K562 (cell line): ENCODE measurements around the gene PREB. TPM values are rescaled to one million over a fixed set of nuclear protein-coding genes. Genes with fewer than 3 reads are reported as not detected.

Experiments
- C11orf30 ChIP-seq: fragments of 450-650 bp; IDR thresholded peaks from 2 replicates; pipeline ENCODE4 v1.6.1; 2016; ENCODE audit warnings: low read depth, mild to moderate bottlenecking
- DDX20 ChIP-seq: fragments of 450-650 bp; IDR thresholded peaks from 2 replicates; pipeline ENCODE4 v1.6.1; 2016; ENCODE audit warnings: missing genetic modification characterization, low read depth, mild to moderate bottlenecking, missing compliant biosample characterization, moderate library complexity
- GABPB2 ChIP-seq: fragments of 250-450 bp; sonication (Bioruptor Pico); conservative IDR thresholded peaks from 2 replicates; pipeline ENCODE4 v1.5.1; 2021; ENCODE audit warnings: mild to moderate bottlenecking
- HNRNPUL1 ChIP-seq: fragments of 200-400 bp; formaldehyde crosslinking; IDR thresholded peaks from 2 replicates; pipeline ENCODE4 v1.6.1; 2017; ENCODE audit warnings: low read length
- L3MBTL2 ChIP-seq: fragments of 450-650 bp; IDR thresholded peaks from 2 replicates; pipeline ENCODE4 v1.6.1; 2016; ENCODE audit warnings: mild to moderate bottlenecking, moderate library complexity
- MIER1 ChIP-seq: fragments of 450-650 bp; IDR thresholded peaks from 2 replicates; pipeline ENCODE4 v1.6.1; 2016; ENCODE audit warnings: antibody characterized with exemption, mild to moderate bottlenecking, low read depth
- MXI1 ChIP-seq: IDR thresholded peaks from 2 replicates; pipeline ENCODE4 v1.6.1; 2011; ENCODE audit warnings: low read depth, mild to moderate bottlenecking, improper control_type of control experiment, low read length
- SMAD2 ChIP-seq: fragments of 150-350 bp; IDR thresholded peaks from 2 replicates; pipeline ENCODE4 v1.6.1; 2014; ENCODE audit warnings: low read depth, mild to moderate bottlenecking, low read length
- SRSF7 ChIP-seq: fragments of 200-400 bp; formaldehyde crosslinking; optimal IDR thresholded peaks from 2 replicates; pipeline ENCODE3; 2017; ENCODE audit warnings: mild to moderate bottlenecking, low read depth, low read length
- TAF15 ChIP-seq: fragments of 200-400 bp; formaldehyde crosslinking; IDR thresholded peaks from 2 replicates; pipeline ENCODE4 v1.6.1; 2017; ENCODE audit warnings: mild to moderate bottlenecking, low read depth, low read length, moderate library complexity
- YBX1 ChIP-seq: fragments of 450-650 bp; IDR thresholded peaks from 2 replicates; pipeline ENCODE4 v1.7.1; 2016; ENCODE audit warnings: mild to moderate bottlenecking
- ZNF24 ChIP-seq: fragments of 450-650 bp; IDR thresholded peaks from 2 replicates; pipeline ENCODE4 v1.6.1; 2016
- polyA plus RNA-seq, 8 experiments: library from polyadenylated mRNA; depleted of rRNA in 4 of 8; stranded (reverse) in 5 of 8; unstranded in 3 of 8; fragments of >200 nt; fragmentation: Nextera tagmentation in 2 of 8; fragmentation: Illumina TruSeq in 1 of 8; extraction: Ambion mirVana in 2 of 8; extraction: Trizol in 1 of 8; gene quantifications; 2 replicates each; pipeline versions ENCODE4 v1.2.1 to v1.2.3, GENCODE V29; 2011 to 2014; ENCODE audit warnings: inconsistent platforms in 1 of 8, missing spikeins in 1 of 8
- total RNA-seq, 7 experiments: library from RNA; depleted of rRNA in 6 of 7; stranded (reverse); fragments of >200 nt in 6 of 7; fragmentation: Illumina TruSeq in 2 of 7; extraction: Trizol in 2 of 7; gene quantifications; 2 replicates each; pipeline versions ENCODE4 v1.2.1 to v1.2.3, GENCODE V29; 2011 to 2021; ENCODE audit warnings: low replicate concordance in 1 of 7
- TF ChIP-seq, protein P1 (sequence below): fragments of 450-650 bp; IDR thresholded peaks from 2 replicates; pipeline ENCODE4 v1.6.1; 2014; ENCODE audit warnings: low read depth, mild to moderate bottlenecking, moderate library complexity, borderline replicate concordance
- TF ChIP-seq, protein P2 (sequence below): fragments of 250-450 bp; sonication (Bioruptor Pico); IDR thresholded peaks from 2 replicates; pipeline ENCODE4 v1.8.0; 2021; ENCODE audit warnings: moderate library complexity, mild to moderate bottlenecking, inconsistent platforms
- TF ChIP-seq, protein P3 (sequence below), 2 experiments: fragments of 200-800 bp in 1 of 2; sonication (Bioruptor generic) in 1 of 2; sonication (generic) in 1 of 2; formaldehyde crosslinking in 1 of 2; IDR thresholded peaks in 1 of 2; conservative IDR thresholded peaks in 1 of 2; 2 replicates each; pipeline versions ENCODE4 v1.5.0 to v1.6.1; 2016 to 2020; ENCODE audit warnings: missing compliant biosample characterization in 1 of 2, missing genetic modification characterization in 1 of 2, missing genetic modification reagents in 1 of 2
- TF ChIP-seq, protein P4 (sequence below): fragments of 200-800 bp; sonication (Bioruptor generic); IDR thresholded peaks from 2 replicates; pipeline ENCODE4 v1.6.1; 2017; ENCODE audit warnings: missing genetic modification characterization, missing compliant biosample characterization
- TF ChIP-seq, protein P5 (sequence below): sonication (generic); IDR thresholded peaks from 2 replicates; pipeline ENCODE4 v1.6.1; 2016
- TF ChIP-seq, protein P6 (sequence below), 2 experiments: fragments of 250-450 bp in 1 of 2; fragments of 450-650 bp in 1 of 2; sonication (Bioruptor Pico) in 1 of 2; IDR thresholded peaks; 2 replicates each; pipeline versions ENCODE4 v1.6.1 to v1.8.0; 2016 to 2021; ENCODE audit warnings: mild to moderate bottlenecking in 2 of 2, moderate library complexity in 2 of 2, missing compliant biosample characterization in 1 of 2, missing genetic modification characterization in 1 of 2
- TF ChIP-seq, protein P7 (sequence below): fragments of 250-450 bp; sonication (Bioruptor Pico); IDR thresholded peaks from 2 replicates; pipeline ENCODE4 v1.8.0; 2021; ENCODE audit warnings: mild to moderate bottlenecking, moderate library complexity

PREB gene
- total and polyA plus RNA-seq, 9 of the 15 experiments (the other 6 are each of a cell fraction or from before 2014, with no cell fraction given): 35.1 to 84.2 (median 67.2) TPM

DNA sequence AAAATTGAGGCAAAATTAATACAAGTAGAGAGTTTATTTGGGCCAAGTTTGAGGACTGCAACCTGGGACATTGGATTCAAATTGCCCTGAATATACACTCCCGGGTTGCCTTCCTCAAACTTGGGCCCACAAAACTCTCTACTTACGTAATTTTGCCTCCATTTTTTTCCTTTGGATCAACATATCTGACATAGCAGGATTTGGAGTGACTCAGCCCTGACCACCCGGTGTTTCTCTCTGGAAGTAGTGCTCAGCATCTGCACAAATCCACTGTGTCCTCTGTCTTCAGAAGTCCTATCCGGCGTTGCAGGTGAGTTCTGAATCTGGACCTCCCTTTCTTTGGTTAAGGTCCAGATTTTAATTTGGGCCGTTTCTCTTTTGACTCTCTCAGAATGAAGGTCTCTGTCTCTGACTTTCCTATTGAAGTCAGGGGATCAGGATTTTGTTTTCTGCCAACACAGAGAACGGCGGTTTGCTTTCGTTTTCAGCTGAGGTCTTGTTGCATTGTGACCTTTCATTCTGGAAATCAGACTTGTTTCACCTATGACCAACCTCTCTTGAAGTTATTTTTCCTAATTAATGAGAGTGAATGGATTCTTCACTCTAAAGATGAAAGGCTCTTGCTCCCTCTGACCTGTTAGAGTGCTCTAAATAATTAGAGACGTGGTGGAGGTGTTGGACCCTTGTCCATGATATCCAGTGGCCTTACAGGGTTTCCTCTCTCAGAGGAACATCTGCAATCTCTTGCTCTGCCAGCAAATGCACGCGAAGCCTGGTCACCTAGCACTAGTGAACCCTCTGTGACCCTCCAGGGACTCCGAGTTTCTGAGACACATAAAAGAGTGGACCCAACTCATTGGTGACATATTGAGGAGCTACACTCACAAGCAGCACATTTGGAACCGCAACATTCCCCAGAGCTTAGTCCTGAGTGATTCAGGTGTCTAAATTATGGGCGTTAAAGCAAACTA lies 28.0 kb upstream of the PREB start (continued):
- 0 out of 2 replicates have a peak, but pooled peaks have one; percentile 20 for TF ChIP-seq L3MBTL2
- TF ChIP-seq, protein P1, sequence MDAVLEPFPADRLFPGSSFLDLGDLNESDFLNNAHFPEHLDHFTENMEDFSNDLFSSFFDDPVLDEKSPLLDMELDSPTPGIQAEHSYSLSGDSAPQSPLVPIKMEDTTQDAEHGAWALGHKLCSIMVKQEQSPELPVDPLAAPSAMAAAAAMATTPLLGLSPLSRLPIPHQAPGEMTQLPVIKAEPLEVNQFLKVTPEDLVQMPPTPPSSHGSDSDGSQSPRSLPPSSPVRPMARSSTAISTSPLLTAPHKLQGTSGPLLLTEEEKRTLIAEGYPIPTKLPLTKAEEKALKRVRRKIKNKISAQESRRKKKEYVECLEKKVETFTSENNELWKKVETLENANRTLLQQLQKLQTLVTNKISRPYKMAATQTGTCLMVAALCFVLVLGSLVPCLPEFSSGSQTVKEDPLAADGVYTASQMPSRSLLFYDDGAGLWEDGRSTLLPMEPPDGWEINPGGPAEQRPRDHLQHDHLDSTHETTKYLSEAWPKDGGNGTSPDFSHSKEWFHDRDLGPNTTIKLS: no peak
- TF ChIP-seq, protein P2, sequence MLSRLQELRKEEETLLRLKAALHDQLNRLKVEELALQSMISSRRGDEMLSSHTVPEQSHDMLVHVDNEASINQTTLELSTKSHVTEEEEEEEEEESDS (CRISPR knock-in tag): no peak
- TF ChIP-seq, protein P3, sequence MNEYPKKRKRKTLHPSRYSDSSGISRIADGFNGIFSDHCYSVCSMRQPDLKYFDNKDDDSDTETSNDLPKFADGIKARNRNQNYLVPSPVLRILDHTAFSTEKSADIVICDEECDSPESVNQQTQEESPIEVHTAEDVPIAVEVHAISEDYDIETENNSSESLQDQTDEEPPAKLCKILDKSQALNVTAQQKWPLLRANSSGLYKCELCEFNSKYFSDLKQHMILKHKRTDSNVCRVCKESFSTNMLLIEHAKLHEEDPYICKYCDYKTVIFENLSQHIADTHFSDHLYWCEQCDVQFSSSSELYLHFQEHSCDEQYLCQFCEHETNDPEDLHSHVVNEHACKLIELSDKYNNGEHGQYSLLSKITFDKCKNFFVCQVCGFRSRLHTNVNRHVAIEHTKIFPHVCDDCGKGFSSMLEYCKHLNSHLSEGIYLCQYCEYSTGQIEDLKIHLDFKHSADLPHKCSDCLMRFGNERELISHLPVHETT (CRISPR knock-in tag; conservative IDR thresholded peaks at IDR 0.05 in 1 of 2, IDR thresholded peaks at IDR 0.05 in 1 of 2): no peak
- TF ChIP-seq, protein P4, sequence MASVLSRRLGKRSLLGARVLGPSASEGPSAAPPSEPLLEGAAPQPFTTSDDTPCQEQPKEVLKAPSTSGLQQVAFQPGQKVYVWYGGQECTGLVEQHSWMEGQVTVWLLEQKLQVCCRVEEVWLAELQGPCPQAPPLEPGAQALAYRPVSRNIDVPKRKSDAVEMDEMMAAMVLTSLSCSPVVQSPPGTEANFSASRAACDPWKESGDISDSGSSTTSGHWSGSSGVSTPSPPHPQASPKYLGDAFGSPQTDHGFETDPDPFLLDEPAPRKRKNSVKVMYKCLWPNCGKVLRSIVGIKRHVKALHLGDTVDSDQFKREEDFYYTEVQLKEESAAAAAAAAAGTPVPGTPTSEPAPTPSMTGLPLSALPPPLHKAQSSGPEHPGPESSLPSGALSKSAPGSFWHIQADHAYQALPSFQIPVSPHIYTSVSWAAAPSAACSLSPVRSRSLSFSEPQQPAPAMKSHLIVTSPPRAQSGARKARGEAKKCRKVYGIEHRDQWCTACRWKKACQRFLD (CRISPR knock-in tag): 0 out of 2 replicates have a peak, but pooled peaks have one; percentile 39
- TF ChIP-seq SRSF7: no peak
- no peak for TF ChIP-seq TAF15
- no peak for TF ChIP-seq GABPB2 (CRISPR knock-in tag)
- TF ChIP-seq, protein P5, sequence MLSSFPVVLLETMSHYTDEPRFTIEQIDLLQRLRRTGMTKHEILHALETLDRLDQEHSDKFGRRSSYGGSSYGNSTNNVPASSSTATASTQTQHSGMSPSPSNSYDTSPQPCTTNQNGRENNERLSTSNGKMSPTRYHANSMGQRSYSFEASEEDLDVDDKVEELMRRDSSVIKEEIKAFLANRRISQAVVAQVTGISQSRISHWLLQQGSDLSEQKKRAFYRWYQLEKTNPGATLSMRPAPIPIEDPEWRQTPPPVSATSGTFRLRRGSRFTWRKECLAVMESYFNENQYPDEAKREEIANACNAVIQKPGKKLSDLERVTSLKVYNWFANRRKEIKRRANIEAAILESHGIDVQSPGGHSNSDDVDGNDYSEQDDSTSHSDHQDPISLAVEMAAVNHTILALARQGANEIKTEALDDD: no peak
- TF ChIP-seq, protein P6, sequence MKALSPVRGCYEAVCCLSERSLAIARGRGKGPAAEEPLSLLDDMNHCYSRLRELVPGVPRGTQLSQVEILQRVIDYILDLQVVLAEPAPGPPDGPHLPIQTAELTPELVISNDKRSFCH (CRISPR knock-in tag; IDR thresholded peaks at IDR 0.05): no peak
- TF ChIP-seq, protein P6 (tag; IDR thresholded peaks at IDR 0.05): no peak
- no peak for TF ChIP-seq DDX20 (tag)
- TF ChIP-seq, protein P7, sequence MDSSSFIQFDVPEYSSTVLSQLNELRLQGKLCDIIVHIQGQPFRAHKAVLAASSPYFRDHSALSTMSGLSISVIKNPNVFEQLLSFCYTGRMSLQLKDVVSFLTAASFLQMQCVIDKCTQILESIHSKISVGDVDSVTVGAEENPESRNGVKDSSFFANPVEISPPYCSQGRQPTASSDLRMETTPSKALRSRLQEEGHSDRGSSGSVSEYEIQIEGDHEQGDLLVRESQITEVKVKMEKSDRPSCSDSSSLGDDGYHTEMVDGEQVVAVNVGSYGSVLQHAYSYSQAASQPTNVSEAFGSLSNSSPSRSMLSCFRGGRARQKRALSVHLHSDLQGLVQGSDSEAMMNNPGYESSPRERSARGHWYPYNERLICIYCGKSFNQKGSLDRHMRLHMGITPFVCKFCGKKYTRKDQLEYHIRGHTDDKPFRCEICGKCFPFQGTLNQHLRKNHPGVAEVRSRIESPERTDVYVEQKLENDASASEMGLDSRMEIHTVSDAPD (CRISPR knock-in tag): no peak
- no peak for TF ChIP-seq MXI1
- TF ChIP-seq SMAD2: no peak
- no peak for TF ChIP-seq YBX1
- peak; percentile 73 for TF ChIP-seq C11orf30
- no peak for TF ChIP-seq ZNF24
- no peak for TF ChIP-seq HNRNPUL1
- no peak for TF ChIP-seq MIER1
